ENCODE measurements around the gene RNU6-8.

- no peak for TF ChIP-seq CTCF (IDR thresholded peaks at IDR 0.05; ENCODE audit: low read depth, low read length)
- TF ChIP-seq EZH2phosphoT487 (IDR thresholded peaks at IDR 0.05; ENCODE audit: low read depth) = no peak
Measured at GRCh38 chr14:32225378-32225920, 22.4 kb upstream of the RNU6-8 start.
